GM19455 (cell line): ENCODE results near the gene MAP2K3.
"Not testable (repeated sequence)": the region's sequence is repeated elsewhere in the genome, so short reads cannot be mapped to it uniquely, and the experiment has no call there.

ENCODE experiments used
- ATAC-seq: cut with Tn5 transposase; IDR thresholded peaks from one replicate; pipeline ENCODE4 v1.9.1; 2021; ENCODE audit not compliant: unreplicated experiment

Gene MAP2K3

DNA sequence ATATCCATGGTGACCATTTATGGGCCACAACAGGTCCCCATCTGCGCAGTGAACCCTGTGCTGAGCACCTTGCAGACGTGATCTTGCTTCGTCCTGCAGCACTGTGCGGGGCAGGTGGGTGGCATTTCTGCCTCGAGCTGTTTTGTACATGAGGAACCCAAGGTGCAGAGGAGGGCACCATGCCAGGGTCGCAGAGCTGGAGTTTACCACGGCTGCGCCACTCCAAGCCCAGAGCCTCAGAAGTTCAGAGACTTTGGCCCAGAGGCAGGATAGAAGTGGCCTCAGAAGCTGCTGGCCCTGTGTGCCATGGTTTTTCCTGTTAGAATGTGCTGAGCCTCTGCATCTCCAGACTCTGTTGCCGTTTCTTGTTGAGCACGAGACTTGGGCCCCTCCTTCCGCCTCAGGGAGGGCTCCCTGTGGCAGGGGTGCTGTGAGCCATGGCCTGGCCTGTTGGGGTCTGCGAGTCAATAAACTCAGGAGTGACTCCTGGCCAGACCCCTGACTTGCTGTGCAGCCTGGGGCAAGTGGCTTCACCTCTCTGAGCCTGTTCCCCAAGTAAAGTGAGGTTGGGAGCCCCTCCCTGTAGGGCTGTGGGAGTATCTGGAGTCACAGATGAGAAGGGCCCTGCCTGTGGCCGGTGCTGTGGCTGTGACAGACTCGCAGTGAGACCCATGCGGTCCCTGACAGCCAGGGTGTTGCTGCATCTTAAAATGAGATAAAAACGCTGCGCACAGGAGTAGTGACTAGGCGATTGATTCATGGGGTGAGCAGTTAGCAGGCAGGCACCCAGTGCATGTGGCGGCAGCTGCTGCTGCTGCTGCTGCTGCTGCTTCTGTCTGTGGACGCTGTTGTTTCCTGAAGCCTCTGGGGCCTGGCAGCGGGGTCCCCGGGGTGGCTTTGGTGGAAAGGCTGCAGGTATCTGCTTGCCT lies 11.8 kb downstream of the MAP2K3 start:
- no peak for ATAC-seq

DNA sequence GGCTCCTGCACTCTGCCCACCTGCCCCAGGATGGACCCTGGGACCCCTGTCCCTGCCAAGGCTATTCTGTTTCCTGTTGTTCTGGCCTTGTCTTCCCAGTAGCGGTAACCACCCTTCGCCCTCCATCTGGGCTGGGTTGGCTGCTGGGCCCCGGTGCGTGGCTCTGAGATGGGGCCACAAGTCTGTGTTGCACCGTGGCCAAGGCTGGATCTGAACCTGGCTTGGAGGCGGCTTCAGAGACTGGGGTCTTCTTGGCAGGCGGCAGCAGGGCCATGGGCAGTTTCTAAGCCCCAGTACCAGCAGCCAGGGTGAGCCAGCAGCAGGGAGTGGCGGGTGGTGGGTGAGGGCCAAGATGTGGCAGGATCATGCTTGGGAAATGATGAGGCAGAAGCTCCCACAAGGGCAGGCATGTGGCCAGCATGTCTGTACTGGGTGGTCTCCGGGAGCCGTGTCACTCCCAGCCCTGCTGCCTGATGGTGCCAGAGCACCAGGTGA lies 12.6 kb downstream of the MAP2K3 start:
- ATAC-seq, result no peak

DNA sequence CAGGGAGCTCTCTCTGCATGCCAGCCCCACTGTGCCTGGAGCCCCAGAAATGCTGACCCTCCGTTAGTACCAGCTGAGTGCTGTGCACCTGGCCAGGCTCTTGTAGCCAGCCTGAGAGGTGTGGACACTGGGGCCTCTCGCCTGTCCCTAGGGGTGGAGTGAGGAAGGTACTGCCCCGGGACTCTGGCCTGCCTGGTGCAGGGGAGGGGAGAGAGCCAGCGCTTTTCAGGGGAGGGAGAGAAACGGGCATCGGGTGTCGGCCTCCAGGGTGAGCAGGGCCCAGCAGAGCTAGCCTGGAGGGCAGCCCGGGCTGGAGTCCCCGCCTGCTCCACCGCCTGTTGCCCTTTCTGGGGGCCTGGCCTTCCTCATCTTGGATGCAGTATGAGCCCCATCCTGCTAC lies 13.1 kb downstream of the MAP2K3 start:
- ATAC-seq, result no peak

DNA sequence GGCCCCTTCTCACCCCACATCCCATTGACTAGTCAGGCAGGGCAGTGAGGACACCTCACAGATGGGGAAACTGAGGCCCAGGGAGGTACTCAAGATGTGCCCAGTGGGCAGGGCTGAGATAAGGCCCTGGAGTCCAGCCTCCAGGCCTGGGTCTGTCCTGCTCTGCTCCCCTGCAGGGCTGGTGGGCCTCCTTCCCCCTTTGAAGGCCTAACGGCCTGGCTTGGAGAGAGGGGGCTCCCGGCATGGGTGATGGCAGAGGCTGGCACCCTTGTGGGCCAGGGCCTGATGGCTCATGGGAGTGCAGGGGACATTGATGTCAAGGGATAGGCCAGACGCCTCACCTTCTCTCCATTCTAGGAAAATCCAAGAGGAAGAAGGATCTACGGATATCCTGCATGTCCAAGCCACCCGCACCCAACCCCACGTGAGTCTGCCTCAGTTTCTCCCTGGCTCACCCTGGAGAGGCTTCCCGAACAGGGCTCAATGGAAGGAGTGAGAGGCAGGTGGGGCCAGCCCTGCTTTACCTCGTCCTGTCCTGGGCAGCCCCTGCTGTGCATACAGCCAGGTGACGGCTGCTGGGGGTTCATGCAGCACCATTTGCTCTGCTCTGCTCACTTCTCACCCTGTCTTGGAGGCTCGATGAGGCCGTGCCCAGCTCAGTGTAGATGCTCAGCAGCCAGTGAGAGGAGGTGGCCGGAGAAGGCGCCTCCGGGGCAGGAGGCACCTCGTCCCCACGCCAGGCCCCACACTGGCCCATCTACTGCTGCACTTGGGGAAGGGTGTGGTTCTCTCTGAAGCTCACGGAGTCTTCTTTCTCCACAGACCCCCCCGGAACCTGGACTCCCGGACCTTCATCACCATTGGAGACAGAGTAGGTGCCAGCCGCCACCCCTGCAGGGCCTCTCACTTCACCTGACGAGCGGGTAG lies 13.8 kb downstream of the MAP2K3 start:
- ATAC-seq, result no peak

DNA sequence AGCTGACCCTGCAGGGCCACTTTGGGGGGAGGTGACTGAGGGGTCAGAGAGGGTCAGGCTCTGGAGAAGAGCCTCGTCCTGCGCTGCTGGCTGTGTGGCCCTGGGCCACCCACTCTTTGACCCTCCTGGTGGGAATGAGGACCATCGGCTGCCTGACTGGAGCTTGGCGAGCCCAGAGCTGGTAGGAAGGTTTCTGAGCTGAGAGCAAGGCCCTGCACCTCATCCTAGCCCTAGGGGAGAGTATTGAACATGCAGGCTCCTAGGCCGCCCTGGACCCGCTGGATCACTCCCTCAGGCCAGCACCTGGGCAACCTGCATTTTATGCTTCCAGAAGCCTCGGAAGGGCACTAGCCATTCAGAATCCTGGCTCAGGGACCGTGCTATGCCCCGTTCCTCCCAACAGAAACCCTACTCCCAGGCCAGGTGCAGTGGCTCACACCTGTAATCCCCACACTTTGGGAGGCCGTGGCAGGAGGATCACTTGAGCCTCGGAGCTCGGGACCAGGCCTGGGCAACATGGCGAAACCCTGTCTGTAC lies 14.5 kb downstream of the MAP2K3 start:
- no peak for ATAC-seq

DNA sequence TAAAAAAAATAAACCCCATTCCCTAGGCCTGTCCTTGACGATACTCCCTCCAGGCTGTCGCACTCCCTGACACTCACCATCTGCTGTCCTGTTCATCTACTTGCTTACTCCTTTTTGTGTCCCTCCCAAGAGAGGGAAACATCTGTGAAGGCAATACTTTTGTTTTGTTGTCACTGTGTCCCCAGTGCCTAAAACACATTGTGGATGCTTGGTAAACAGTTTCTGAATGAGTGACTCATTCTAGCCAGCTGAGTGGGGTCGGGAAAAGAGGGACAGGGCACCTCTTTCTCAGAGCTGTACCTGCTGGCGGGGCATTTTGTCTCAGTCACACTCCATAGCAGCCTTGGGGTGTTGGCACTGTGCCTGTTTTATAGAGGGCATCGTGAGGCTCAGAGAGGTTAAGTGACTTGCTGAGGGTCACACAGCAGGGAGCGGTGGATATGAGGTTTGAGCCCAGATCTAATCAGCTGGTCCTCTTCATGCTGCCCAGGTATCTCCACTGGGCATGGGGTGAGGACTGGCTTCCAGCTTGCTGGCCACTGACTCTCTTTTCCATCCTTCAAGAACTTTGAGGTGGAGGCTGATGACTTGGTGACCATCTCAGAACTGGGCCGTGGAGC lies 15.6 kb downstream of the MAP2K3 start:
- no peak for ATAC-seq

DNA sequence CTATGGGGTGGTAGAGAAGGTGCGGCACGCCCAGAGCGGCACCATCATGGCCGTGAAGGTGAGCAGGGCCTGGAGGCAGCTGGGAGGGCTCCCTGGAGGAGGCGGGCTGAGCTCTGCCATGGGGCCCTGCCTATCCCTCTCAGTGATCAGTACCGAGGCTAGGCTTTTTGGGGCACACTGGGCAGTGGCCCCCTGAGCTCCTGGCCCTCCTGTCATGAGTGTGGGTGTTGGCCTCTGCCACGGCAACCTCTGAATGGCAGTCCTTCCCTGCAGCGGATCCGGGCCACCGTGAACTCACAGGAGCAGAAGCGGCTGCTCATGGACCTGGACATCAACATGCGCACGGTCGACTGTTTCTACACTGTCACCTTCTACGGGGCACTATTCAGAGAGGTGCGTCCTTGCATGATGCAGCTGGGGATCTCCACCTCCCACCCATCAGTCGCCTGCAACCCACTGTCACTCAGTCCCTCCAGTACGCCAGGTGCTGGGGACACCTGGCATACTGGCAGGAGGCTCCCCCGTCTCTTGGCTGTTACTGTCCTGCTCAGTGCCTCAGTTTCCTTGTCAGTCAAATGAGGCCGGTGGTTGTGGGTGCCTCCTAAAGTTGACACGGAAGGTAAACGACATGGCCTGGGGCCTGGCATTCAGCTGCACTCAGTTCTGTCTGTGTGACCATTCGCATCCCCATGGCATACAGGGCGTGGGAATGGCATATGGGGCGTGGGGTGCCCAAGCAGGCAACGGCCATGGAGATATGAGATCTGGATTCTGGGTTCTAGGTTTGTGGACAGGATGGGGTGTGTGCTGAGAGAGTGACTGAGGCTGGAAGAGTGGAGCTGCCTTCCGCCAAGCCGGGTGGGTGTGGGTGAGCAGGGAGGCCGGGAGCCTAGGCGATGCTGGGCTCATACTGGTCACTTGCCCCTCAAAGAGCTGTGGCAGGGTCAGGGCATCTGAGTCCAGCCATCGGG lies 16.4 kb downstream of the MAP2K3 start:
- ATAC-seq, result no peak

DNA sequence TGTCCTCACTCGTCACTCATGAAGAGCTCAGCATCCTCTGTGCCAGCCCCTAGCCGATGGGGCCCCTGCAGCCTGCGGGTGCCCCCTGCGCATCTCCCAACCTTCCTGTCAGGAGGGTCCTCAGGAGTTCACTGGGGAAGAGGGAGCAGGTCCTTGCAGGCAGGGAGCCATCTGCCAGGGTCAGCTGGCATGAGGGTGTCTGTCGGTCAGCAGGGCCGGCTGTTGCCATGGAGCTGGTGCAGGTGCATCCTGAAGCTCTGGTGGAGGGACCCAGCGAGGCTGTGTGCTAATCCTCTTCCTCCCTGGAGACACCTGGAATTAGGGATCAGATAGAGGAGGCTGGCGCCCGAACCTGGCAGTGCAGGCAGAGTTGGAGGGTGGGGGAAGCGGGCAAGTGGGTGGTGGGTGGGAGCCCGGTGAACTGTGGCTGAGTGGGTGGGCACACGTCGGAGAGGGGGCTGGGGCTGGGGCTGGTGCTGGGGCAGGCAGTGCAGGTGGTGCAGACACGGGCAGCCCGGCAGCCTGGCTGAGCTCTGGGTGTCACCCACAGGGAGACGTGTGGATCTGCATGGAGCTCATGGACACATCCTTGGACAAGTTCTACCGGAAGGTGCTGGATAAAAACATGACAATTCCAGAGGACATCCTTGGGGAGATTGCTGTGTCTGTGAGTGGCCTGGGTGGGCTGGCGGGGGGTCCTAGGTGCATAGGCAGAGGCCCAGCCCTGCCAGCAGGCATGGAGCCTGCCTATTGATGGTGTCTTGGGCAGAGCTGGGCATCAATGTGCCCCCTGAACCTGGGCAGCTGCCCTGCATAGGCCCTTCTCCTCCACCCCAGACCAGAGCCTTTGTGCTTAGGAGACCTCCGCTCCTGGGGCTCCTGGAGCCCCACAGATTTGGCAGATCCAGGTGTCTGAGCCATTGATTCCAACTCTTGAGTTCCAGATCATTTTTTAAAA lies 17.4 kb downstream of the MAP2K3 start:
- ATAC-seq, result no peak

DNA sequence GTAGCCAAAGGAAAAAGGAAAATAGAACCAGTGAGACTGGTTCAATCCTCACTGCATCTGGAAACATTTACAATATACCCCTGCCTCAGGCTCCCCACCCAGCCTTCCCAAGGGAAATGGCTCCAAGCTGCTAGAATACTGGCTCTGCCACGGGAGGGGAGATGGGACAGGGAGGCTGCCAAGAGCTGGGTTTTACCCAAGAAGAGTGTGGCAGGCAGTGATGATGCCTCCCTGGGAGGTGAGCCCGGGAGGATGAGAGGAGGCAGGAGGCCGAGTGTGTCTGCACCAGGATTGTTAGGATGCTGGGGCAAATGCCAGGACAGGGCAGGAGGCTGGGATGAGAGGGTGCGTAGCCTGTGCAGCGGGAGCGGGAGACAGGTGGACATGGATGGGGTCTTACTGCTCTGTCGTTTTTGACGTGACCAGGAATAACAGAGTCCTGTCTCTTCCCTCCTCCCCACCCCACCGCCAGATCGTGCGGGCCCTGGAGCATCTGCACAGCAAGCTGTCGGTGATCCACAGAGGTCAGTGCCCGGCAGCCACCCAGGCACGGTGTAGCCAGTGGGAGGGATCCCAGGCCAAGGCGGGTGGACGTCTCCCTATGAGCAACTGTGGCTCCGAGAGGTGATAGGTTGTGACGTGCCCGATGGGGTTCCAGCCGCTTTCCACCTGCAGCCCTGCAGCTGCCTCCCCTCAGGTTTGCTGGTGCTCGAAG lies 18.4 kb downstream of the MAP2K3 start:
- no peak for ATAC-seq

DNA sequence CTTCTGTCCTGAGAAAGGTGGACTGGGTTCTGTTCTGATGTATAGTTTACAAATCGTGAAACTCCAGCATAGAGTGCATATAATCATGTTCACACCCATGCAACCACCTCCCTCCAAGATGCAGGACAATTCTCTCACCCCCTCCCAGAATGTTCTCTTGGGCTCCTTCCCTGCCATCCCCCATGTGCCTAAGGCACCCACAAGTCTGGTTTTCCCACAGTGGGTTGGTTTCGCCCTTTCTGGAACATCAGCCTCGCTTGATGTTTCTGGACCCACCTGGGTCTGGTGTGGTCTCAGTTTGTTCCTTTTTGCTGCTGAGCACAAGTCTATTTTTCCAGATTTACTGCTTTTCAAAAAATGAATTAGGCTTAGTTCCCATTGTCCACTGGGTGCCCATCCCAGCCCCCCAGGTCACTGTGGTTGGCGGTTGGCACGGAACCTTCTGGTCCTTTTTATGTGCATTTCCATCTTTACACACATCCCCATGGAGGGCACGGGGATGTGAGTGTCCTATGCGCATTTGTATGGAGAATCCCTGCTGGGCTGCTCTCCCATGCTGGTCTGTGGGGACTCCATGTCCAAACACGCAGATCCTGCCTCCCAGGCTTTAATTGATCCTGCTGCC lies 19.0 kb downstream of the MAP2K3 start:
- no peak for ATAC-seq

DNA sequence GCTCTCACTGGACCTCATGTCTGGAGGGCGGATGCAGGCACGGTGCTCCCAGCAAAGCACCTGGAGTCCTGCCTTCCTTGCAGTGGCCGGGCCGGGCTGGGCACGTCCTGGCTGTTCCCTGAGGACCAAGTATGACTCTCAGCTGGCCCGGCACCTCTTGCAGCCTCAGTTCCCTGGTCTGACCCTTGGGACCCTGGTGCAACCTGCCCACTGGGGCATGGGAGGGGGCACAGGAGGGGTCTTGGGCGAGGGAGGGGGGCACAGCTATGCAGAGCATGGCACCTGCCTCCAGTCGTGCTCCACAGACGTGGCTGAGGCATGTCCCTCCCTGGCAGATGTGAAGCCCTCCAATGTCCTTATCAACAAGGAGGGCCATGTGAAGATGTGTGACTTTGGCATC lies 19.6 kb downstream of the MAP2K3 start:
- ATAC-seq, result no peak

DNA sequence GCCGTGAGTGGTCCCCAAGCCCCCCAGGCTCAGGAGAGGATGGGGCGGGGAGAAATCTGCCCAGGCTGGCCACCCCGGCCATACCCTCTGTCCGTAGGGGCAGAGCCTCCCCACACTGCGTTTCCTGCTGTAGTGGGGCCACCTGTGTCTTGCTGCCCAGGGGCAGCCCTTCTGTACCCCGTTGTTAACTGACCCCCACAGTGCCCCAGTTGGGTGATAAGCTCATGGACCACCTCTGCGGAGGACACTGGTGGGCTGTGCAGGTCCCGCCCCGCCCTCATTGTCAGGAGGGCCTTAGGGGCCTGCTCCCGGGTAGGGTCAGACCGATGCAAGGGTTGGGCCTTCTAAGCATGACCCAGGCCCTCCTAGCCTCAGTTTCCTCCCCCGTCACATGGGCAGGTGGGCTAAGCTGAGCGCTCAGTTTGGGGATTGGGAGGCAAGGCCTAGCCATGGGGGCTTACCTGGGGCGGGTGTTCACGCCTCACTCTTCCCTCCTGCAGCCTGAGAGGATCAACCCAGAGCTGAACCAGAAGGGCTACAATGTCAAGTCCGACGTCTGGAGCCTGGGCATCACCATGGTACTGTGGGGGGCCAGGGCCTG lies 20.1 kb downstream of the MAP2K3 start:
- not testable (repeated sequence) for ATAC-seq

DNA sequence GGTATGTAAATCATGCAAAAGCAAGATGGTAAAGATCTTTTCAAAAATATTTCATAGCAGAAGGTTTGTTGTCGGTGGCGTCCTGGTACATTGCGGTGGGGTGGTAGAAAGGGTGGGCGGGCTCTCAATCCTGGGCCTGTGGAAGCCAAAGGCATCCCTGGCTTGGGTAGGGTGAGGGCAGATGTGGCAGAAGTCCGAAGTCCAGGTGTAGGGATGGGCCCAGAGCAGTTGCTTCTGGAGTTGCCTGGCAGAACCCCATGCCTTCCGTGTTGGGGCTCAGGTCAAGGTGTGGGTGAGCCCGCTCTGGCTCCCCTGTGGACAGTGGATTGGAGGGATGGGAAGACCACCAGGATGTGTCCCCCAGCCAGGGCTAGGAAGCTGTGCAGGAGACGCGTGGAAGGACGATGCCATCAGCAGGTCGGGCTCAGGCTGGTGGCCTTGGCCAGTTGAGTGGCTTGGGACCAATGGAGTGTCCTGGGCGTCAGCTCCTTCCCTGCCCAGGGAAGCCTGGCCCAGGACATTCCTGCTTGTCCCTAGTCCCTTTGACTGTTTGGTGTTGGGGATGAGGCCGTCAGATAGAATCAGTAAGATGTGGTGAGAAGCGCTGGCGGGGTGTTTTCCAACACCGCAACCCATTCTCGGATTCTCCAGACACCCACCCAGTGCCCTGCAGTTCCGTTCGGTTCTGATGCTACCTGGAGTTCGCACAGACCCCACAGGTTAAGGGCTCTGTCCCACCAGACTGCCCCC lies 21.1 kb downstream of the MAP2K3 start:
- not testable (repeated sequence) for ATAC-seq

DNA sequence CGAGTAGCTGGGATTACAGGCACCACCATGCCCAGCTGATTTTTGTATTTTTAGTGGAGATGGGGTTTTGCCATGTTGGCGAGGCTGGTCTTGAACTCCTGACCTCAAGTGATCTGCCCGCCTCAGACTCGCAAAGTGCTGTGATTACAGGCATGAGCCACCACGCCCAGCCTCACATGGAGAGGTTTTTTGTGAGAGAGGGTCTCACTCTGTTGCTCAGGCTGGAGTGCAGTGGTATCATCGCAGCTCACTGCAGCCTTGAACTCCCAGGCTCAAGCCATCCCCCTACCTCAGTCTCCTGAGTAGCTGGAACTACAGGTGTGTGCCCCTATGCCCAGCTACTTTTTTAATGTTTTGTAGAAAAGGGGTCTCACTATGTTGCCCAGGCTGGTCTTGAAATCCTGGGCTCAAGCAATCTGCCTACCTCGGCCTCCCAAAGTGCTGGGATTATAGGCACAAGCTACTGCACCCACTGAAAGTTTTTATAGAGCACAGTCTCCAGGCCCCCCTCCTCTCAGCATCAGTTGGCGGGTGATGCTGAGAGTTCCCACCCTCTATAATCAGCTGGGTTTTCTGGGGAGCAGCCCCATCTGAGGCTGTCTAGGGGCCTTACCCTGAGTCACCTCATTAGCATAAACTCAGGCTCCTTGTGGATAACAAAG lies 22.2 kb downstream of the MAP2K3 start:
- not testable (repeated sequence) for ATAC-seq

DNA sequence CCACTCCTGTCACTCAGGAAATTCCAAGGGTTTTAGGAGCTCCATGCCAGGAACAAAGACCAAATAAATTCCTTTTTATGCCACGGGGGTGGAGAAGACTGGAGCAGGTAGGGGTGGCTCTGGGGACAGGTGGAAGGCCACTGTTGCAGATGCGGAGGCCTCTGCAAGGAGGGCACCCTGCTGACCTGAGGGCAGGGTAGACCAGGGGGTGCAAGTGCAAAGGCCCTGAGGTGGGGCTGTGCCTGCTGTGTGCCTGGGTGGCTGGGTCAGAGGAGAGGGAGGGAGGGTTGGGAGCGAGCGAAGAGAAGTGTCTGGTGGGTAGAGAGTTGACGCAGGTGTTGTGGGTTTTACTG lies 22.7 kb downstream of the MAP2K3 start:
- ATAC-seq, result not testable (repeated sequence)

DNA sequence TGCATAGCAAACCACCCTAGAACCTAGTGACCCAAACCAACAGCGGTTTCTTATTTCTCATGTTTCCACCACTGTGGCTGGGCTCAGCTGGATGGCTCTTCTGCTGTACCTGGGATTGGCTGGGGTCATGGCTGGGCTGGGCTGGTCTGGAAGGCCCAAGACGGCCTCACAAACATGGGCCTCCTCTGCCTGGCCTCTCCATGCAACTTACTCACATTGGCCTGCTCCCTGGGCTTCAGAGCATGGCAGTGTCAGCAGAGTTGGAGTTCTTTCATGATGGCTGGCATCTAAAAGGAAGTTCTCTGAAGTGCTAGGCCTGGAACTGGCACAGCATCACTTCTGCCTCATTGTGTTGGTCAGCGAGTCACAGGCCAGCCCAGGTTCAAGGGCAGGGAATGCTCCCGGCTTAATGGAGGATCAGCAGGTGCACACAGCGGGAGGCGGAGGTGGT lies 24.4 kb downstream of the MAP2K3 start:
- ATAC-seq, result not testable (repeated sequence)
